Mesenchymal stem cell (in vitro differentiated cells and primary cell): Measurements from ENCODE around the gene C16orf78.

Source experiments
- DNase-seq: peaks from one replicate; pipeline ENCODE4 v3.0.0-alpha.2; 2013
- H2AFZ ChIP-seq: one replicate; pipeline ENCODE4 v1.6.1; 2013; ENCODE audit warnings: low read depth, mild to moderate bottlenecking, control low read depth, inconsistent platforms, low read length, moderate library complexity
- H2AK5ac ChIP-seq: 2 replicates; pipeline ENCODE4 v1.6.1; 2013; ENCODE audit warnings: low read length, moderate library complexity, mild to moderate bottlenecking, inconsistent platforms; ENCODE audit not compliant: severe bottlenecking
- H2BK120ac ChIP-seq: one replicate; pipeline ENCODE4 v1.6.1; 2013; ENCODE audit warnings: low read depth, mild to moderate bottlenecking, inconsistent platforms, low read length, moderate library complexity
- H2BK12ac ChIP-seq, 2 experiments: one replicate each; pipeline ENCODE4 v1.6.1; 2013; ENCODE audit warnings: inconsistent platforms in 2 of 2, low read length in 2 of 2, mild to moderate bottlenecking in 2 of 2, moderate library complexity in 2 of 2, control low read depth in 1 of 2
- H2BK15ac ChIP-seq: one replicate; pipeline ENCODE4 v1.6.1; 2013; ENCODE audit warnings: mild to moderate bottlenecking, low read depth, inconsistent platforms; ENCODE audit not compliant: poor library complexity, severe bottlenecking
- H2BK5ac ChIP-seq: 2 replicates; pipeline ENCODE4 v1.6.1; 2013; ENCODE audit warnings: low read depth, mild to moderate bottlenecking, low read length, control low read depth, inconsistent platforms; ENCODE audit not compliant: poor library complexity, severe bottlenecking
- H3K14ac ChIP-seq, 2 experiments: one replicate each; pipeline ENCODE4 v1.6.1; 2013; ENCODE audit warnings: inconsistent platforms in 2 of 2, low read length in 2 of 2, control low read depth in 1 of 2, mild to moderate bottlenecking in 1 of 2, moderate library complexity in 1 of 2
- H3K18ac ChIP-seq, 2 experiments: one replicate each; pipeline ENCODE4 v1.6.1; 2013; ENCODE audit warnings: inconsistent platforms in 2 of 2, low read length in 2 of 2, control low read depth in 1 of 2, low read depth in 1 of 2, mild to moderate bottlenecking in 1 of 2
- H3K23ac ChIP-seq, 2 experiments: one replicate each; pipeline ENCODE4 v1.6.1; 2013; ENCODE audit warnings: inconsistent platforms in 2 of 2, low read length in 2 of 2, mild to moderate bottlenecking in 2 of 2, moderate library complexity in 2 of 2, control low read depth in 1 of 2
- H3K27ac ChIP-seq: 2 replicates; pipeline ENCODE4 v1.5.1; 2013; ENCODE audit warnings: mild to moderate bottlenecking, moderate library complexity, low read length, control low read depth, inconsistent platforms; ENCODE audit not compliant: poor library complexity, severe bottlenecking
- H3K27me3 ChIP-seq, 2 experiments: 2 replicates each; pipeline versions ENCODE4 v1.6.1 to v1.7.0; 2013; ENCODE audit warnings: low read length in 2 of 2, mild to moderate bottlenecking in 2 of 2, moderate library complexity in 2 of 2, control low read depth in 1 of 2, inconsistent platforms in 1 of 2; ENCODE audit not compliant: control insufficient read depth in 1 of 2, insufficient read depth in 1 of 2
- H3K36me3 ChIP-seq, 2 experiments: 2 replicates each; pipeline versions ENCODE4 v1.6.1 to v1.7.0; 2013; ENCODE audit warnings: low read length in 2 of 2, control low read depth in 1 of 2, inconsistent platforms in 1 of 2, low read depth in 1 of 2, mild to moderate bottlenecking in 1 of 2; ENCODE audit not compliant: insufficient read depth in 2 of 2, control insufficient read depth in 1 of 2
- H3K4ac ChIP-seq, 2 experiments: one replicate each; pipeline ENCODE4 v1.6.1; 2013; ENCODE audit warnings: inconsistent platforms in 2 of 2, low read length in 2 of 2, mild to moderate bottlenecking in 2 of 2, moderate library complexity in 2 of 2, control low read depth in 1 of 2, low read depth in 1 of 2
- H3K4me1 ChIP-seq: 2 replicates; pipeline ENCODE4 v1.6.1; 2013; ENCODE audit warnings: low read depth, low read length, control low read depth; ENCODE audit not compliant: control insufficient read depth, insufficient read depth
- H3K4me2 ChIP-seq: 2 replicates; pipeline ENCODE4 v1.6.1; 2013; ENCODE audit warnings: low read length, mild to moderate bottlenecking, inconsistent platforms; ENCODE audit not compliant: poor library complexity, severe bottlenecking
- H3K4me3 ChIP-seq, 2 experiments: 2 replicates each; pipeline versions ENCODE4 v1.5.1 to v1.7.0; 2013; ENCODE audit warnings: low read length in 2 of 2, mild to moderate bottlenecking in 2 of 2, control low read depth in 1 of 2, low read depth in 1 of 2; ENCODE audit not compliant: insufficient read depth in 1 of 2
- H3K79me1 ChIP-seq: replicated peaks from 2 replicates; pipeline ENCODE4 v1.6.1; 2013; ENCODE audit warnings: mild to moderate bottlenecking, control low read depth, low read length, inconsistent platforms; ENCODE audit not compliant: poor library complexity, severe bottlenecking
- H3K9ac ChIP-seq: 2 replicates; pipeline ENCODE4 v1.7.0; 2013; ENCODE audit warnings: mild to moderate bottlenecking, low read length, moderate library complexity
- H3K9me3 ChIP-seq: 2 replicates; pipeline ENCODE4 v1.7.0; 2013; ENCODE audit warnings: mild to moderate bottlenecking, low read length; ENCODE audit not compliant: control insufficient read depth
- H4K8ac ChIP-seq: one replicate; pipeline ENCODE4 v1.6.1; 2013; ENCODE audit warnings: inconsistent platforms, mild to moderate bottlenecking, low read length, moderate library complexity
- H4K91ac ChIP-seq: one replicate; pipeline ENCODE4 v1.6.1; 2013; ENCODE audit warnings: mild to moderate bottlenecking, low read length, inconsistent platforms
- WGBS: methylation state at CpG from one replicate; pipeline ENCODE4 v1.1.7; 2013; ENCODE audit warnings: mixed read lengths; 5-methylcytosine and 5-hydroxymethylcytosine counted together

C16orf78 gene

GRCh38 chr16:49446805-49447204 lies 73.2 kb downstream of the C16orf78 start:
- no peak overlapping the region for H2BK120ac ChIP-seq
- H3K23ac ChIP-seq, result no peak overlapping the region
- no peak overlapping the region for H2BK15ac ChIP-seq
- H3K14ac ChIP-seq, result no peak overlapping the region
- H3K79me1 ChIP-seq, result no peaks in the 10 kb centered on the region
- 66% methylated on average over 2 of the region's 2 CpGs for WGBS
- no peak overlapping the region for H2AK5ac ChIP-seq
- H2BK12ac ChIP-seq, result no peak overlapping the region
- peaks cover 26 to 40% of the 10 kb centered on the region in 2 experiments for H3K27me3 ChIP-seq
- no peak overlapping the region for H2AFZ ChIP-seq
- H3K4ac ChIP-seq, result no peak overlapping the region
- no peak overlapping the region for H3K18ac ChIP-seq
- no peak overlapping the region for H3K4me2 ChIP-seq
- H3K9me3 ChIP-seq, result no peaks in the 10 kb centered on the region
- H2BK5ac ChIP-seq, result no peak overlapping the region
- no peaks in the 10 kb centered on the region for H3K36me3 ChIP-seq
- H3K4me3 ChIP-seq, result no peak overlapping the region
- no peak overlapping the region for H4K8ac ChIP-seq
- no peak for DNase-seq
- no peaks in the 10 kb centered on the region for H3K4me1 ChIP-seq
- no peak overlapping the region for H3K9ac ChIP-seq
- H4K91ac ChIP-seq, result no peak overlapping the region
- no peak overlapping the region for H3K27ac ChIP-seq
